GM21423 (cell line): ENCODE measurements around the gene CLTA.

Experiments
- ATAC-seq: cut with Tn5 transposase; IDR thresholded peaks from one replicate; pipeline ENCODE4 v1.9.1; 2021; ENCODE audit warnings: mild to moderate bottlenecking, moderate library complexity; ENCODE audit not compliant: unreplicated experiment

Gene CLTA

DNA sequence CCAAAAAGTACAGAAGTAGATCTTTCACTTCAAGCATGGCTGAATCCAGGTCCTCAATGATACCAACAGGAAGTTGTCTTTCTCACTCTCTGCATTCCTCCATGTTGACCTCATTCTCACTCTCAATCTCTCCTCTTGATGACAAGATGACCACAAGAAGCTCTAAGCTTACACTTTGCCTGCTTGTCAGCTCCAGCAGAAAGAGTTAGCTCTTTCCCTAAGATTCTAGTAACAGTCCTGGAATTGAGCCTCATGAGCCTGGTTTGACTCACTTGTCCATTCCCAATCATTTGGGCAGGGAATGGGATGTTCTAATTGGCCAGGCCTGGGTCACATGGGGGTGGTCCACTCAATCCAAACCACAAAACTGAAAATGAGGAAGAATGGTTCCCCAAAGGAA lies 3.3 kb upstream of the CLTA start:
- no peak for ATAC-seq

DNA sequence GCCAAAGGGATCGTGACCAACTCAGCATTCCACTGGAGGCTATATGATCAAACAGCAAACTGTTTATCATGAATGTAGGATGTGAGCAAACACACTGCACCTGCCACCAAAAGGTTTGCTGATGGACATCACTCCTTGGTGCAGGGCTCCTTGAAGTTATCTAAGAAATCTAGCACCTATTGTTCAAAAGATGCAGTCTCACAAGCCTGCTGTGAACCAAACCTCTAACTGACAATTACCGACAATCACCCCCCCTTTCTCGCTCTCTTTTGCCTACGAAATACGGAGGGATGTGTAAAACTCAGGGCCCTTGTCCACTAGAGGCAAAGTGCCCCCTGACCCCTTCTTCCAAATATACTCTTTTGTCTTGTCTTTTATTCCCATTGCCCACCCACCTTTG lies 2.5 kb upstream of the CLTA start:
- ATAC-seq: no peak

DNA sequence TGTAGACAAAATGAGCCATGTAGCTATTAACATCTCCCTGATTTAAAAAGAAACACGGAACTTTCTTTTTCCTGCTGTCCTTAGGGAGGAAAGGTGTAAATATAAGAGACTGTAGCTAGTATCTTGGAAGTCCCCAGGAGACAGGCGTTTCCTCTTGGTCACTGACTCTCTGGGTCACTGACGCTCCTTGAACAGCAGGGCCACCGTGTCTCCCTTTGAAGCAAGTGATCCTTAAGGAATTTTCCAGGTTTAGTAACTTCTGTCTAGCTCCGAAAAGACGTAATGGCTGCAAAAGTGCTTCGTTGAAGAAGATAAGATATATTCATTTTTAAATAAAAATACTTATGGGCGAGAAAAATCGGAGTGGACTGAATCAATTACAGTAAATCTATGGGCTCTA lies 745 bp upstream of the CLTA start:
- no peak for ATAC-seq

DNA sequence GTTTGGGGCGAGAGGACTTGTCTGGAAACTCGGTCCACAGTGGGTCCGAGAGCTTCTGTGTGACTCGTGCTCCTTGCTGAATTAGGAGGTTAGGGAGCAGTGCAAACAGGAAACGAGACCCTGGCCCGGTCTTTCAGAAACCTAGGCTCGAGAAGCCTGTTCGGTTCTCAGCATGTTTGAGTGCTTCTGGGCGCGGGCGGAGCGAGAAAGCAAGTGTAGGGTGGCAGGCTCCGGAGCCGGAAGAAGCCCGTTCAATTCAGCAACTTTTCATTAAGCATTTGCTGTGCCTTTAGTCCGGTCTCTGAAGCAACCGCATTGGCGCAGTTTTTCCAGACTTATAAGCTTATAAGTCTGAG lies 547 bp downstream of the CLTA start:
- no peak for ATAC-seq

DNA sequence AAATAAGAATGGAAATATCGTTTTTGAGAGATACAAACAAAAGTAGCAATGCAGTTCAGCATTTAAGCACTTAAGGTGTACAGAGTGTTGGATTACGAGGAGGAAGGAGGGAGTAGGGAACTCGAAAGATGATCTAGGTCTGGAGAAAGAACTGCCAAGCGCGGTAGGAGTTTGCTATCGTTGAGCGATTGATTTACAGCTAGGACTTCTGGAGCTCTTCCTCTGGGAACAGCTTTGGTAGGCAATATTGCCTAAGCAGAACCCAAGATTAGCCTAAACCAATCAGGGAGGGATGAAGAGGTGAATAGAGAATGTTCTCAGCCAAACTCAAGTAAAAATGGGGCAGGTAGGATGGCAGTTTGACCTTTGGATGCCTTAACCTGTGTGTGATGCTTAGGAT lies 965 bp downstream of the CLTA start:
- no peak for ATAC-seq

DNA sequence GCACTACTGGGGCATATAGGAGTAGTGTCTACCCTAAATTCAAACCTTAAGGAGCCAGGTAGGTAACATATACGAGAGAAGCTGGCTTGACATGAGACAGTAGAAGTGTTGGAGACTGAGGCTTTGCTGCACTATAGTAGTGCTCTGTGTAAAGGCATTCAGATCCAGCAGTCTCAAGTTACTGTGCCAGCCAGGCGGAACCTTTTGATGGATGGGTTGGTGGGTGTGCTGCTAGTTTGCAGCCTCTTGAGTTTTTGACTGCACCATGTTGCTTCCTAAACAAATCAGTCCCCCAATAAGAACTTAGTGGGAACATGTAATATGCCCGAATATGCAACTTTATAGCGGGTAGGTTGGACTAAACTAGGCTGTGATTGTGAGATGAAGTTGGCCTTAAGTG lies 1.5 kb downstream of the CLTA start:
- ATAC-seq: no peak

DNA sequence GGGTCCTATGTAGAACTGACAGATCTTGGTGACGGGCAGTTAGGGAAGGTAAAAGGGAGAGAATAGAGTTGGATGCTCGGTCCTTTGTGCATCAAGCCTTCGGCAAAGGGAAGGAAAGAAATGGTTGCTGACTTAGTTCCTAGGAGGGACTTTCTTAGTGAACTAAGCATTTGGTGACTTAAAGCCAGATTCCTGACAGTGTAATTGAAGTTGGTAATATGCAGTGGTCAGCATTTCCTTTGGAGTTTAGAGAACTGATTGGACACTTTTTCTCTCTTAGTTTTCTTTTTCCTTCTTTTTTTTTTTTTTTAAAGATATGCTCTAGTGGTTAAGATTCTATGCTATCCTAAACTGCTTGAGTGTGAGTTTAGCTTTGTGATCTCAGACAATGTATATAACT lies 2.3 kb downstream of the CLTA start:
- ATAC-seq: no peak

DNA sequence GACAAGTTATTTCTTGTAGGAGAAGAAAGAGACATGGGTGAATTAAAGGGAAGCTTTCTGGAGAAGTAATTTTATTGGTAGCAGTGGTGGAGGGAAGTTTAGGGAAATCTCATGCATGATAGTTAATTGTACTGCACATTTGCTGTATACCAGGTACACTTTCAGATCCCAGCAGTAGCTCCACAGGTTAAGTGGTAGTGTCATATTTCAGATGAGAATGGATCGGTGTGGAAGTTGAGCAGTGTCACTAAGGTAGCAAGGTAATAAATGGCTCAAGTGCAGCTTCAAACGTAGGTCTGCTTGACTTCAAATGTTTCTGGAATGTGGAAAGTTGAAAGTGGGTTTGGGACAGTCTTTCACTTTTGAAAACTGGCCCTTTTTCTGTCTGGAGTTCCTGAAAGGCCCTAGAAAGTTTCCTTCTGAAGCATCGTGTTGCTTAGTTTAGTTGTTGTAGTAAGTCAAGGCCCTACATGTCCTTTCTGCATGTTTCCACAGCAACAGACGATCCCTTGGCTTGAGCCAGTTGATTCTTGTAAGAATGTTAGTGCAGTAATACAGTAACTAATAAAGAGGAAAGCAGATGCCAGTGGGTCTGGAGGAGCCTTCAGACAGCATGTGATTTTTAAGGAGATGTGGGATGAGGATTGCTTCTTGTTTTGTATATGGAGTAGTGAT lies 3.7 kb downstream of the CLTA start:
- no peak for ATAC-seq

DNA sequence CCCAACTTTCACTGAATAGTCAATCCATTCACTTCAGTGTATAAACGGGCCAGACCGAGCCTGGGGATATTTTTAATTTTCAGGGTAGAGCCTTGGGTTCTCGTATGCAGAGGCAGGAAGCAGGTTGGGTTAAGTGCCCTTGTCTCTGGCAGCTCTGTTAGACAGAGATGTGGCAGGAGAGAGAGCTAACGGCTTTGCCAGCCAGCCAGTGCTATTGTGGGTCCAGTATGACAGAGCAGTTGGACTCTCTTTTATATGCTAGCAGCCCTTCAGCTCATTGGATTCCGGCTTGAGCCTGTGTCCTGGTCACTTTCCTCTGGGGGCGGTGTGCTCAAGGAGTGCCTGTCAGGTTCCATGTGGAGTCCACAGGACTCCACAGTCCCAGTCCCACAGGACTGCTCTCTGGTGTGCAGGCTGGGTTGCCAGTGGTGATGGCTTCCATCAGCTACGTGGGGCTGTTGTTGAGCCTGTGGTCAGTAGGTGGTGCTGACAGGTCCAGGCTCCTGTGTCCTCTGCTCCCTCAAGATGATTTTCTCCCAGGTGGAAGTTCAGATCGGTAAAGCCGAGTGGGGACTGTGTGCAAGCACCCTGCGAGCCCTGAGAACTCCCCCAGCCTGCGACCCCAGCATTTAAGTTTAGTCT lies 14.3 kb downstream of the CLTA start:
- ATAC-seq: no peak

DNA sequence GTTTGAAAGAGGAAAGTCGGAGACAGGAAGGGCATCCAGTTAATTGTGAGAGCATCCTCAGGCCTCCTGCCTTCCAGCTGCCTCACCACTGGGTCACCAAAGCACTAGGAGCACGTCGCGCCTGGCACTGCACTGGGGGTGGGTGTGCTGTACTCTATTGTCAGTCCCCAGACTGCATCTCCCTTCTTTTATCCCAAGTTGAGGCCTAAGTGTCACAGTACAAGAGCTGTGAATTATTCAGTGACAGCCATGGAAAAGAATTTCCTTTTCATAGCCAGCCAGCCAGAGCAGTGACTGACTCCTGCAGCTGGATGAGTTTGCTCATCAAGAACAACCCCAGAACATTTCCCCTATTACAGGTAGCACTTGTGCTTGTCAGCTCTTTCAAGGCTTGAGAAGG lies 16.3 kb downstream of the CLTA start:
- ATAC-seq: no peak

DNA sequence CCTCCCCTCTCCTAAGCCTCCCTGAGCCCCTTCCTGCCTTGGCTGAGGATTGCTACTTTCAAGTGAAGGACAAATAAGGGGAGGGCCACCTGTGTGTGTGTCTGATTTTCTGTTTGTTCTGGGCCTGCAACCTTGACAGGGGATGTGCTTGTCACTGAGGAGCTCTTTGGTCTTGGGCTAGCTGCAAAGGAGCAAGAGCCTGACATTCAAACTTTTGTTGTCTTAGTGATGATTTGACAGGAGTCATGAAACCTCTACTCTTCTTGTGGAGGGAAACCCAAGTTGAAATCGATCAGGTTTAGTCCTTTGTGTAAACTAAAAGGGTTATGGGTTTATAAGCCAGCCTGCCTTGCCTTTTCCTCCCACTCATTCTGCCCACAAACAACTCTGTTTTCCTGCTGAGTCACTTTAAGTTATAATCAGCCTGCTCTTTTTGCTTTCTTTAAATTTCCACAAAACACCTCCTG lies 16.9 kb downstream of the CLTA start:
- no peak for ATAC-seq

DNA sequence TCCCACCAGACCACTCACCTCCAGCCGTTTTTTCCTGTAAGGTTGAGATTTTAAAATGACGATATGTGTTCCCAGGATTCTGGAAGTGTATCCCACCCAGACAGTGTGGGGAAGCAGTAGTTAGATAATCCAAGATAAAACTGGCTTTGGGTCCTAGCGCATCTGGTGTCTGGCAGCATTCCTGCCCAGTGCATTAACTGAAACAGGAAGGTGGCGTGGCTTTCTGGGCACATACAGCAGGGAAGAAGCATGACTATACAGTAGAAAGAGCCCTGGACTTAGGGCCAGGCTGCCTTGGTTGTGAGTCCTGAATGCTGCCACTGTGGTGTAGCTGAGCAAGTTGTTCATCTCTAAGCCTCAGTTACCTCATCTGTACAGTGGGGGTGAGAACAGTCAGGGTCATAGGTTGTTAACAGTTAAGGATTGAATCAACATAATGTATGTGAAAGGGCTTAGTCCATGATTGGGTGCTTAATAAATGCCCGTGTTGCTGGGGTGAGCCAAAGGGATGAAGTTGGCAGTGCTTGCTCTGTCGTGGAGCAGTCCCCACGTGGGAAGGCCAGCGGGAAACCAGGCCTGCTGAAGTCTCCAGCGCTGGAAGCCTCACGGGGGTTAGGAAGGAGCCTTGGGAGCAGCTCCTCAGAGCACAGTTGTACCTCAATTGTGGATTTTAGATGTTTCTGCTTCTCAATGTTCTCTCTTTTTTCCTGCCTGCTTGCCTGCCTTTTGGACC lies 18.0 kb downstream of the CLTA start:
- ATAC-seq: no peak

DNA sequence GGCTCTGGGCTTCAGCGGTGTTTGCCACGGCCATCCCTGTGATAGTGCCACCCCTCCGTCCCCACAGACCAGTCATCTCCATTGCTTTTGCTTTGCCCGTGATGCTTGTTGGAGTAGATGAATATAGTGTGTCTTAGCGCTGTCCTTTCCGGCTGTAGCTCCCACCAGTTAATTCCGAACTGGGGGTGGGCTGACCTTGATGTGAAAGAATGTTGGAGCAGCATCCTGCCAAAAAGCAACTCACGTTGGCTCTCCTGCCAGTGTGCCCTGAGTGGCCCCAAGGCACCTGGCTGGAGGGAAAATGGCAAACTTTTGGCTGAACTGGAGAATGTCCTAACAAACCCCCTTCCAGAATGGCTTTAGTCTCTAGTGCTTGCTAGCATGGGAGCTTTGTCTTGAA lies 20.0 kb downstream of the CLTA start:
- ATAC-seq: no peak

DNA sequence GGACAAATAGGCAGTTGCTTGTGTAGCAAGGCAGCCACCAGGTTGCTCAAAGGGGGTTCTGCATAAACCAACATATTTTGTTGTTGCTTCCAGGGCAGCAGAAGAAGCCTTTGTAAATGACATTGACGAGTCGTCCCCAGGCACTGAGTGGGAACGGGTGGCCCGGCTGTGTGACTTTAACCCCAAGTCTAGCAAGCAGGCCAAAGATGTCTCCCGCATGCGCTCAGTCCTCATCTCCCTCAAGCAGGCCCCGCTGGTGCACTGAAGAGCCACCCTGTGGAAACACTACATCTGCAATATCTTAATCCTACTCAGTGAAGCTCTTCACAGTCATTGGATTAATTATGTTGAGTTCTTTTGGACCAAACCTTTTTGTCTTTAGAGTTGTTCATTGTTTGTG lies 20.8 kb downstream of the CLTA start:
- ATAC-seq: no peak

DNA sequence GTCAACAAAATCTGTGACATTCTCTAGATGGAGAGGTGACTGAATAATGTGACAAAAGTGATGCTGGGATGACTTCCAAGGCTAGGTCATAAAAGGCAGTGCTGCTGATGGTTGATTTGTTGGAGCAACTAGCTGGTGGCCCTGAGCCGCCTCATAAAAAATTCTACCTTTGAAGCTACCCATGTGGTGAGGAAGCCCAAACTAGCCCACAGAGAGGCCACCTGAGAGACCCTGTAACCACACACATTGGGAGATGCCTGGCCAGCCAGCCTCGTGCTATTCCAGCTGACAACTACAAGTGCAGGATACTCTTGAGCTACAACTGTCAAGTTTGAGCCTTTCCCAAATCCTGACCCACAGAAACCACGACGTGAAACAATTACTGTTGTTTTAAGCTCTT lies 22.7 kb downstream of the CLTA start:
- ATAC-seq: no peak

DNA sequence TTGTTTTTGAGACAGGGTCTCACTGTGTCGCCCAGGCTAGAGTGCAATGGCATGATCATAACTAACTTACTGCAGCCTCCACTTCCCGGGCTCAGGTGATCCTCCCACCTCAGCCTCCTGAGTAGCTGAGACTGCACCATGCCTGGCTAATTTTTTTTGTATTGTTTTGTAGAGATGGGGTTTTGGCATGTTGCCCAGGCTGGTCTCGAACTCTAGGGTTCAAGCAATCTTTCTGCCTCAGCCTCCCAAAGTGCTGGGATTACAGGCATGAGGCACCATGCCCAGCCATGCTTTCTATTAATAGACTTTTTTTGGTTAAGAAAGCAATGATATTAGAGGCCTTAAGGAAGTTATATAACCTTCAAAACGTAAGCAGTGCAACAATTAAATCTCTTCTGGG lies 23.3 kb downstream of the CLTA start:
- no peak for ATAC-seq

DNA sequence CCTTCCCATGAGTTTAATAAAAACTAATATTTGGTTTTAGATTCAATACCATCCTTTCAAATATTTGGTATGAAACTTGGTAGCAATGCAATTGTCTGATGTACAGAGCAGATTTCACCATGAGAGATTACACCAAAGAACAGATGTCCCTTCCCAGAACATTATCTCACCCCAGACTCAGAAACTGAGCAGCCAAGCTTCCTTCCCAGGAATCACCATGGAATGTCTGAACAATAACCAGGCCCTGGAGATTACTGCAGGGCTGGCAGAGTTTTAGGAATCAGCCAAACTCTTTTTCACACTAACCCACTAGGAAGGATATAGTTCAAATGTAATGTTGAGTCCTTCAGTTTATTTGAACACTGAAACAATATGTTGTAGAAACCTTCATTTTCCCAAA lies 23.9 kb downstream of the CLTA start:
- no peak for ATAC-seq

DNA sequence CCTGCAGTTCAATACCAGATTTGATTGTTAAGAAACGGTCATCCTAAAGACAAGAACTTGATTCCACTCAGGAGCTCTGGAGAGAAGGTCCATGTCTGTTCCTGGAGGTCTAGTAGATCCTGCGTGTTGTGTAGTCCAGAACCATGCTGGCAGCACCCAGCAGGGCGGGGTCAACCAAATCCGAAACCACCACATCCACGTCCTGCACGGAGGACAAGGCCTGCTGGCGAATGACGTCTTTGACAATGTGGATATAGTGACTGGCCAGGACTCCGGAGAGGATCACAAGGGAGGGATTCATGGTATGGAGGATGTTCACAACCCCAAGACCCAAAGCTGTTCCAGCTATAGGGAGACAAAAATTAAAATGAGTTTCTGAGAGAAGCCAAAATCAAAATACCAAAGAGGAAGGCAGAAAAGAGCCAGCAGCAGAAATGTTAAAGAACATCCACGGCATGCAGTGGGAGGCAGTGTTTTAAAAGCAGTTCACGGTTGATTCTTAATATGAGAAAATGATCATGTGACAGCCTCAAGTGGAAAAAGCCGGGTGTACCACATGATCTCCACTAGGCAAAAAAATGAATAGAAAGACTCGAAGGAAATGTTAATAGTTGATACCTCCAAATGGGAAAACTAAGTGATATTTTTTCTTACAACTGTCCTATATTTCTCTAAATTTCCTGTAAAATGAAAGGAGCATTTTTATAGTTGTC lies 26.7 kb downstream of the CLTA start:
- no peak for ATAC-seq

DNA sequence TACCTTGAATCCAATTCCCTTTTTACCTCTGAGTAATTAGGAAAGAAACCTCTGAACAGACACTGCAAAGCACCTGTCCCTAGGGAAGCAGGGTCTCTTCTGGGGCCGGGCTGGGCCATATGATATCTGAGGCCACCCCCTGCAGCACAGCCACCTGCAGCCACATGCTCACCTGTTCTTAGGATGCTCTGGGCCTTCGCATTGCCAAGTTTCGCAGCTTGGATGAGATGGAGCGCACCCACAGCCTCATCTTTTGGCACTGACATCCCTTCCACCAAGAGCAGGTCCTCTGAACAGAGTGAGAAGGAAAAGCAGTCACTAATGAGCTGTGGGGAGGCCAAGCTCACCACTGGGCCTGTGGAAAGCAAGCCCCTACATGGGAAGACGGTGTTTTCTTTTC lies 27.3 kb downstream of the CLTA start:
- no peak for ATAC-seq

DNA sequence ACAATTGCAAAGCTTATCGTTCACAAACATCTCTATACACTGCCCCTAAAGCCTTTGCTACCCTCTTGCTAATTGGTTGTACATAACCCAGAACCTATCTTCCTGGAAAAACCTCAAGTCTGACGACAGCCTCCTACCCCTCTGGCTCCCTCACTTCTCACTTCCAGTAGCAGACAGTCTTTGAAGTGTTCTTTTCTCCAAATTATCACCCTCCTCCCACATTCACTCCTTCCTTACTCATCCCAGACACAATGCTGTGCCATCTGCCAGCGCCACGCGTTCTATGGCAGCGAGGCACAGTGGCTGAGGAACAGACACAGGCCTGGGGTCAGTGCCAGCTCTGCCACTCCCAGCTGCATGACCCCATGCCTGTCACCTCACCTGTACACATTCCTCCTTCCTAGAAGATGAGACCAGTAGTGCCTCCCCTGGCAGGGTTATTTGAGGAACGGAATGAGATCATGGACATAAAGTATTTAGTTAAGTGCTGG lies 27.7 kb downstream of the CLTA start:
- ATAC-seq: no peak

DNA sequence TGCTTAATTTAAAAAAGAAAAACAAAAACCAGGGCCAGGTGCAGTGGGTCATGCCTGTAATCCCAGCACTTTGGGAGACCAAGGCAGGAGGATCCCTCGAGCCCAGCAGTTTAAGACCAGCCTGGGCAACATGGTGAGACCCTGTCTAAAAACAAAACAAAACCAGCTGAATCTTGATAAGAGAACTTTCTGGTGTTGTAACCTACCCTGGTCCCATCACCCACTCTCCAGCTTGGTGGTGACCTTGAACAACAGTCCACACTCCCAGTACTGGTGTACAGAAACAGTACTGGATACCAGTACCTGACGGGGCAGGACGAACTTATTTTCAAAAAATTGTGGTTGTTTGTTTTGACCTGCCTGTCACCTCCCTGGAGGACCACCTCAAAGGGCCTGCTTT lies 30.9 kb downstream of the CLTA start:
- ATAC-seq: no peak

DNA sequence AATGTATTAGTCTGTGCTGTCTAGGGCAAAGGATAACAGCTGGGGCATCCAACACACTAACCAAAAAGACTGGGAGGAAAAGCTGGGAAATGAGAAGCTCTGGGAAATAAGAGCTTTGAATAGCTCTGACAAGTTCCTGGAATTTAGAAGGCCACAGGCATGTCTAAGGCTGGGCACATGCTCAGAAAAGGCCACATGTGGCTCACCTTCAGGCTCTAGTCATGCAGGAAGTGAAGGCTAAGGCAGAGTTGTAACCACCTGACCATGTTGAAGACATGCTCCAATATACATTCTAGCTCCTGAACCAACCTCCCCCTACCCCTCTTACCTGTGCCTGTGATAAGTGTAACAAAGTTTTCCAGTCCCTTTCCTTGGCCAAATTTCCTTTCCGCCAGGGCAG lies 31.7 kb downstream of the CLTA start:
- no peak for ATAC-seq
